T follicular helper cell (primary cell): ENCODE data around the gene FAM163B.
"Not testable (repeated sequence)": the region's sequence is repeated elsewhere in the genome, so short reads cannot be mapped to it uniquely, and the experiment has no call there.

Experiments used
- DNase-seq: peaks from one replicate; pipeline ENCODE4 v3.0.0-alpha.2; 2020; ENCODE audit warnings: low read depth

Gene FAM163B

DNA sequence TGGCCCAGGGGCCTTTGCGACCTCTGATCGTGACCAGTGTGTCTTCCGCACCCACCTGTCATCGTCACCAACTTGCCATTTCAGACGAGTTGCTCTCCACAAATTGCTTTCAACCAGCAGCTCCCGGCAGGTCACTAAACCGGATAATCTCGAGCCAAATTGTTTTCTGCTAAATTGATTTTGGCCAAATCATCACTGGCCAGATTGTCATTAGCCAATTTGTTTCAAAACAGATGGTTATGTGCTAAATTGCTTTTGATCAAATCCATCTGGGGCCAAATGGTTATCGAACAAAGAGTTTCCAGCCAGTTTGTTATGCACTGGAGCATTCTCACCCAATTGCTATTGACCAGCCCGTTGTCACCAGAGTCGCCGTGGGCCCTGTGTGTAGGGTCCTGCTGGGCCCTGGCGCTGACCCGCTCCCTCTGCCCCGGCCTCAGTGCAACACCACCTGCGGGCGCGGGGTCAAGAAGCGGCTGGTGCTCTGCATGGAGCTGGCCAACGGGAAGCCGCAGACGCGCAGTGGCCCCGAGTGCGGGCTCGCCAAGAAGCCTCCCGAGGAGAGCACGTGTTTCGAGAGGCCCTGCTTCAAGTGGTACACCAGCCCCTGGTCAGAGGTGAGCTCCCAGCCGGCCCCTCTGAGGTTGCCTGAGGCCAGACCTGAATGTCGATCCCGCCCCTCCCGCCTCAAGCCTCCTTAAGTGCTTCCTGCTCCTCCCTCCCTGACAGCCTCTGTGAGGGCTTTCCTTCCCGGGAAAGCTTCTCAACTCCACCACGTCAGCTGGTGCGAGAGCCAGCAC is 39.1 kb downstream of the FAM163B start:
- DNase-seq, result no peak

DNA sequence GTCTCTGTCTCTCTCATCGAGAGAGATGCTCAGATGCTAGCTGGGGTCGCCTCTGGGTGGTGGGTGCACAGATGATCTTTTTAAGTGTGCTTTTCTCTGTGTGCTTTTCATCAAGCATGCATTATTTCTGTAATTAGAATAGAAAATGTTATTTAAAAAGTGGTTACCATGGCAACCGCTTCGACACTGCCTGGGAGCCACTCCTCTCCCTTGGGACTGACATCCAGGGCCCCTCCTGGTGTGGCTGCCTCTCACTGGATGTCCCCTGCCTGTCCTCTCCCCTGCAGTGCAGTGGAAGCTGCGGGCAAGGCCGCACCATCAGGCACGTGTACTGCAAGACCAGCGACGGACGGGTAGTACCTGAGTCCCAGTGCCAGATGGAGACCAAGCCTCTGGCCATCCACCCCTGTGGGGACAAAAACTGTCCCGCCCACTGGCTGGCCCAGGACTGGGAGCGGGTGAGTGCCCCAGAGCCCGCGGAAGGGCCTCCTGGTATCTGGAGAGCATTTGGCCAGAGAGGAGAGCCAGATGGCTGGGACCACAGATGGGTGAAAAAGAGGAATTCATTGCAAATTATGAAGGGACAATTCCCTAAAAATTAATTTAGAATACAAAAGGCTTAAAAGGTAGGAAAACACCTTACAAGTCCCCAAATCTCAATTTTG is 39.9 kb downstream of the FAM163B start:
- no peak for DNase-seq

- DNase-seq, result no peak
These were observed 41.0 kb downstream of the FAM163B start for GRCh38 chr9:133568186-133568585.

DNA sequence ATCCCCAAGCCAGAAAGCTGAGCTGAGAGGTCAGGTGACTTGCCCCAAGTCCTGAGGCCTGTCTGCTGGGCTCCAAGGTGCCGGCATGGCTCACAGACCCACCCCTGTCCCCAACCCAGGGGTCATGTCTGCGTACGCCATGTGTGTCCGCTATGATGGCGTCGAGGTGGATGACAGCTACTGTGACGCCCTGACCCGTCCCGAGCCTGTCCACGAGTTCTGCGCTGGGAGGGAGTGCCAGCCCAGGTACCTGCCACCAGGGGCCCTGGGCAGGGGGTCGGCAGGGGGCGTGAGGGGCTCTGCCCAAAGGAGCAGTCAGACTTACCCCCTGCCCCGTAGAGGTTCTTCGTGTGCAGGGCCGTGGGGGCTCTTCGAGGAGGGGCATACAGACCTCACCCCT is 42.4 kb downstream of the FAM163B start:
- no peak for DNase-seq

DNA sequence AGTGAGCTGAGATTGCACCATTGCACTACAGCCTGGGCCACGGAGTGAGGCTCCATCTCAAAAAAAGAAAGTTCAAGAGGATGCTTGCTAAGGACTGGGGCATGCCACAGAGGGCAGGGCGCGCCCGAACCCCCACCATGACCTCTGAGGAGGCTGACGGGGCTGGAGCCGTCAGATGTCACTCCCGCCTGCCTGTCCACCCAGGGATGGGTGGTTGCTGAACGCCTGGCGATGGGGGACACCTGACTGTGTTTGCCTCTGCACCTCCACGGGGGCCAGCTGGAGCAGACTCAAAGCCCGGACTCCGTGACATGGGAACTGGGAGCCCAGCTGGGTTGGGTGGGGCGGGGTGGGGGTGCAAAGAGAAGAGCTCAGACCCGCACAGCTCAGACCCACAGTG is 42.8 kb downstream of the FAM163B start:
- DNase-seq, result no peak

- DNase-seq, result no peak
These were observed 44.6 kb downstream of the FAM163B start for GRCh38 chr9:133564451-133565116.

GRCh38 chr9:133563814-133564213 is 45.4 kb downstream of the FAM163B start:
- DNase-seq, result not testable (repeated sequence)

DNA sequence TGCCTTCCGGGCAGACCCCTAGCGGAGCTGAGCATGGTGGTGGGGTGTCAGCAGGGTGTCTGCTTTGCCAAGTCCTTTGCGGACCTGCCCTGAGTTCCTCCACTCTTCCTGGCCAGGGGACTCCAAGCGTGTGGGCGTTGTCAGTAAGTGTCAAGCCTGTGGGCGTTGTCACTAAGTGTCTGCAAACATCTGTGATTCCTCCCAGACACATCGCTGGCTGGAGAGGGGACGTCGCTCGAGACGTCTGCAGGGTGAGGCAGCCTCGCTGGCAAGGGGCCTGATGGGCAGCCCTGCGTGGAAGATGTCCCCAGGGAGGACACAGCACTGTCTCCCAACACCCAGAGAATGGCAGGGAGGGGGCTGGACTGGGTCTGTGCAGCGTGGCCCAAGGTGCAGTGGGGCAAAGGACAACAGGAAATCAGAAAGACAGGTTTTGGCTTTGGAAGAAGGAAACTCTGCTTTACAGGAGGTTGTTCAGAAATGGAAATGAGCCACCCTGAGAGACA is 45.8 kb downstream of the FAM163B start:
- no peak for DNase-seq

DNA sequence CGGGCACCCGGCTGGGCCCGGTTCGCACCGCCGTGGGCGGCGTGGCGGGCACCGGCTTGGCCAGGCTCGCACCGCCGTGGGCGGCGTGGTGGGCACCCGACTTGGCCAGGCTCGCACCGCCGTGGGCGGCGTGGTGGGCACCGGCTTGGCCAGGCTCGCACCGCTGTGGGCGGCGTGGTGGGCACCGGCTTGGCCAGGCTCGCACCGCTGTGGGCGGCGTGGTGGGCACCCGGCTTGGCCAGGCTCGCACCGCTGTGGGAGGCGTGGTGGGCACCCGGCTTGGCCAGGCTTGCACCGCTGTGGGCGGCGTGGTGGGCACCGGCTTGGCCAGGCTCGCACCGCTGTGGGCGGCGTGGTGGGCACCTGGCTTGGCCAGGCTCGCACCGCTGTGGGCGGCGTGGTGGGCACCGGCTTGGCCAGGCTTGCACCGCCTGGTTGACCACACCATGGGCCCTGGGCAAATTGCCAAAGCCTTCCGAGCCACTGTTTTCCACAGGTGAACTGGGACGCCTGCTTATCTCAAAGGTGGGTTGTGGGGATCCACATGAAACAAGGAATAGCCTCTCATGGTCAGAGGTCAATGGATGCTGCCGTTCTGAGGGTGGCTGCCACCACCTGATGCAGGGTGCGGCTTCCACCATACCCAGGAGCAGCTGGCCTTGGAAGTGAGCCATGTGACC is 46.4 kb downstream of the FAM163B start:
- no peak for DNase-seq

DNA sequence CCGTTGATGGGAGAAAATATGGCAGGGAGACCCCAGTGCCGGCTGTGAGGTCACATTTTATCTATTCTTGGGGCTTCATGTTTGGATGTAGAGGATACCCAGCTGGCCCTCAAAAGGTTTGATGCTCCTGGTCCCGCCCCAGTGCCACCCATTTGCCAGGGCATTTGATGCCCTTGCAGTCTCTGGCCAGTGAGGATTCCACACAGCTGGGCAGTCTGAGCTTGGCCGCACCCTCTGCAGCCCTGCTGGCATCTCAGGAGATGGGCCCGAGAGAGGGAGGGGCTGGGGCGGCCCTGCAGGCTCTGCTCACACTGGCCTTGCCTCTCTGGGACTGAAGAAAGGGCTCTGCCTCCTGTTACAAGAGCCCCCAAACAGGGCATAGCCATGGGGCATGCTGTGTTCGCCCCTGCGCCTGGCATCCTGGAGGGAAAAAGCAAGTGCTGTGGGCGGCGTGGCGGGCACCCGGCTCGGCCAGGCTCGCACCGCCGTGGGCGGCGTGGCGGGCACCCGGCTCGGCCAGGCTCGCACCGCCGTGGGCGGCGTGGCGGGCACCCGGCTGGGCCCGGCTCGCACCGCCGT is 47.1 kb downstream of the FAM163B start:
- DNase-seq, result no peak

DNA sequence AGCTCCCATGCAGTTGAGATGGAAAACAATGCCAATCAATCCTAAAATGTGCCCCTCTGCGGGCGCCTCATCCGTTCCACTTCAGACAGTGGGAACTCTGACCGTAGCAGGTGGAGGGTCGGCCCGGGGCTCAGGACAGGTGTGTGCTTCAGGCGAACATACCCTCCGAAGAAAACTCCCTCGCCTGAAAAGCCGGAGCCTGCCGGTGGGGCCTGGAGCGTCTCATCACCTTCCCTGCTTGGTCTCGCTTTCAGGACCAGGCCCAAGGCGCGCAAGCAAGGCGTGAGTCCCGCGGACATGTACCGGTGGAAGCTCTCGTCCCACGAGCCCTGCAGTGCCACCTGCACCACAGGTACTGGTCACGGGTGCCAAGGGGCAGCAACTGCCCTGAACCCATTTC is 48.2 kb downstream of the FAM163B start:
- DNase-seq, result no peak

DNA sequence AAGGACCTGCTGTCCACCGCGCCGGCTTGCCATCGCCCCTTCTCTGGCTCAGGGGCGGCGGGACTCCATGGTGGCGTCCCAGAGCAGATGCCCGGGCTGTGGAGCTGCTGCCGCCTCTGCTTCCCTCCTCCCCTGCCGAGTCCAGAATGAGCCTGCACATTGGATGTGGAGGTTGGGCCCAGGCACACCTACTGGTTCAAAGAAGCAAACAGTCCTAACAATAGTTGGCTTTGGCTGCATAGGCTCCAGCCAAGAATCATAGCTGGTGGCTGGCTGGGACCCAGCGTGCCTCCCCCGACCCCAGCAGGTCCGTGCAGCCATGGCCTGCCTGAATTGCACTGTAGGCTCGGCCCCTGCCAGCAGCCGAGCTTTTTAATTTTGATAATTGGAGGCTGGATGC is 48.9 kb downstream of the FAM163B start:
- DNase-seq, result no peak

DNA sequence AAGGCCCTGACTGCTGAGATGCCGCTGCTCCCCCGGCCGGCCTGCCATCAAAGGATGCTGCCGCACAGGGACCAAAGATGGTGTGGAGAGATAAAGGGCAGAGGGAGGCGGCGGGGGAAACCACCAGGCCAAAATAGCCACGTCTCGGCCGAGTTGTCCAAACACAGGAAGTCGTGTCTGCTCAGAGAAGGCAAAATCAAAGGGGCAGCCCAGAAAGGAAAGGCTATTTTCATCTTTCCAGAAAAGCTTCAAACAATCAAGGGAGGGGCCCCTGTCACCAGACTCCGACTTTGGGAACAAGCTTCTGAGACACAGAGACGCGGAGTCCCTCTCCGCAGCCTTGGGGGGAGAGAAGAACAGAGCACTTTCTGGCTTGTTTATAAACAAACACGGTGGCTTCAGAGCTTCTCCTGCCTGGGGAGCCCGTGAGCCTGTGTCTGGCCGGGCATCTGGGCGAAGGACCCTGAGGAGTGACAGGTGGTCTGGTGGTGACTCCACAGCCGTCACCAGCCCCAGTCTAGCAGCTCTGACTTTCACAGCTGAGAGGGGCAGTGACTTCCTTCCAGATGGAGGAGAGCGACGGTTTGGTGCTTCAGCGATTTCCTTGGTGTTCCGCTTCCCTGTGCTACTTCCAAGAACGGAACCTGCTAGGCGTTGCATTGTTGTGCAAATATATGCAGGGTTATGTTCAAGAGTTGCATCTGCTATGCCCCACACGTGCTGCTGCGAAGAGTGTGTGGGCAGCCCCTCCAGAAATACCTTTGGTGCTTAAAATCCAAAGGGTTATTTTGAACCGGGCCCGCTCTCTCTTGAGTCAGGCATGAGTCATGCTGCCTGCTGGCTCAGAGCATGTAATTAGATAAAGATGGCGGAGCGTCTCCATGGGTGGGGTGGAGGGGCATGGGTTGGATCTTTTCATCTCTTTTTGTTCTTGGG is 50.7 kb downstream of the FAM163B start:
- DNase-seq, result no peak

GRCh38 chr9:133557581-133557980 is 51.6 kb downstream of the FAM163B start:
- no peak for DNase-seq

GRCh38 chr9:133556354-133556753 is 52.8 kb downstream of the FAM163B start:
- no peak for DNase-seq

- DNase-seq, result no peak
These were observed 54.5 kb downstream of the FAM163B start for GRCh38 chr9:133554729-133555128.

GRCh38 chr9:133553973-133554713 is 55.0 kb downstream of the FAM163B start:
- DNase-seq, result no peak

DNA sequence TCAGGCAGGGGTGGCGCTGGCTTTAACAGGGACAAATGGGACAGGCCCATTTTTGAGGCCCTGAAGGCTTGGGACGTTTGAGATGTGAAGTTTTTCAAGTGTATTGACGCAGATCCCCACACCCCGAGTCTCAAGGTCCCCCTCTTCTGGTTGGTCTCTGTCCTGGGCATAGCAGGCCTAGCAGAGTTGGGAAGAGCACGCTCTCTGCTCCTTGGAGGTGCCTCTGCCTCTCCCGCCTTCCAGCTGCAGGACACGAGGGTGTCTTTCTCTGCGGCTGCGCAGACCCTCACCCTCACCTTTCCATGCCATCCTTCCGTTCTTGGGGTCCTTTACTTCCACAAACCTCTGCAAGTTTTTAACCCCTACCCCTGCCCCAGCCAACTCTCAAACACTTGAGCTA is 56.1 kb downstream of the FAM163B start:
- no peak for DNase-seq

DNA sequence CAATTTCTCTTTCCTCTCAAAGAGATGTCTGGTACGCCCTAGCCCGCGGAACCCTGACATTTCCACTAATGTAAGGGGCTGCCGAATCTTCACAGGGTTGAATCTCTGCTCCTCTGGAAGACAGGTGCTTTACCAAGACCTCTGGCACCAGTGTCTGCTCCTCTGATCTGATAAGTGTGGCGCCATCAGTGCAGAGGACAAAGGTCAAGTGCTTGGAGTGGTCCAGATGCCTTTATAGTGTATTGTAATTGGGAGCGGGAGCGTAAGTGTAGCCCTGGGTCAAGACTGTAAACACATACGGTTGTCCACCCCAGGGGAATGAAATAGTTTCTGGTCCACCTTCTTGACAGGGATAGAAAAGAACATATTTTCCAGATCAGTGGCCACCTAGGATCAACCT is 57.0 kb downstream of the FAM163B start:
- no peak for DNase-seq

- no peak for DNase-seq
These were observed 57.7 kb downstream of the FAM163B start for GRCh38 chr9:133551446-133551845.
